ENCODE data around the gene ABHD17C.

The ABHD17C gene

GRCh38 chr15:80689716-80690115, 5.4 kb upstream of the ABHD17C start:
- no peak for DNase-seq (ENCODE audit: low spot score)

- no peak for DNase-seq (ENCODE audit: low spot score)
Measured at GRCh38 chr15:80691575-80691974, 3.5 kb upstream of the ABHD17C start.

- no peak for DNase-seq (ENCODE audit: low spot score)
Measured at GRCh38 chr15:80693682-80694610, 1.2 kb upstream of the ABHD17C start.

- DNase-seq (ENCODE audit: low spot score): peak; percentile 55
Measured at GRCh38 chr15:80694611-80695098, 455 bp upstream of the ABHD17C start.

GRCh38 chr15:80695911-80696661, 976 bp downstream of the ABHD17C start:
- DNase-seq (ENCODE audit: low spot score): peak; percentile 39

GRCh38 chr15:80697075-80697685, 2.1 kb downstream of the ABHD17C start:
- no peak for DNase-seq (ENCODE audit: low spot score)

- peak; percentile 10 for DNase-seq (ENCODE audit: low spot score)
Measured at GRCh38 chr15:80698676-80699075, 3.6 kb downstream of the ABHD17C start.

GRCh38 chr15:80699981-80700380, 4.9 kb downstream of the ABHD17C start:
- peak; percentile 6 for DNase-seq (ENCODE audit: low spot score)

- no peak for DNase-seq (ENCODE audit: low spot score)
Measured at GRCh38 chr15:80701676-80702311, 6.7 kb downstream of the ABHD17C start.

DNA sequence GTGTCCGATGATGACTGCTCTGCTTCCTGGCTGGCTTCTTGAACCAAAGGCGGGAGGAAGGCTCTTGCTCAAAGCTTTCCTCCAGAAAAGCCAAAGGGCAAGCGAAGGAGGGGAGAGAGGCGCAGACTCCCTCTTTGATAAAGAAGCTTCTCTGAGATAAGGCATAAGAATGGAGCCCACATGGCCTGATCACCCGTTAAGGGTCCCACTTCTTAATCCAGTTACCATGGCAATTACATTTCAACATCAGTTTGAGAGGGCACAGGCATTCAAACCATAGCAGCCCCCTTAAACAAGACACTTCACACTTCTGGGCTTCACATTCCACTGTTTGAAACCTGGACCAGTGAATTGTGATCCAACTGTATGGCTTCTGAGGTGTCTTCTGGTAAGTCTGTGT, 8.0 kb downstream of the ABHD17C start:
- DNase-seq (ENCODE audit: low spot score): no peak

DNA sequence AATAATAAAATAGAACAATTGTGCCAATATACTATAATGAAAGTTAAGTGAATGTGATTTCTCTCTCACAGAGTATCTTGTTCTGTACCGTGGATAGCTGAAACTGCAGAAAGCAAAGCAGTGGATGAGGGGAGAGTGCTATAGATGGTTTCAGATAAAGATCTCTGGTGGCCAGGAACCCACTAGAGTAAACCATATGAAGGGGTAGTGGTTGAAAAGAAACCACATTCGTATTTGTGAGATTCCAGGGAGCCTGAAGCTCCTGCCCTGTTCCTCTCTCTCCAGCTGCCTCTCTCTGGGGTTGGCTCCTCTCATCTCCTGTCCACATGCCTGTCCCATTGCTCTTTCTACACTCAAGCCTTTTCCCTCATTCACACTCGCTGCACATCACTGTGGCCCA, 8.9 kb downstream of the ABHD17C start:
- no peak for DNase-seq (ENCODE audit: low spot score)

DNA sequence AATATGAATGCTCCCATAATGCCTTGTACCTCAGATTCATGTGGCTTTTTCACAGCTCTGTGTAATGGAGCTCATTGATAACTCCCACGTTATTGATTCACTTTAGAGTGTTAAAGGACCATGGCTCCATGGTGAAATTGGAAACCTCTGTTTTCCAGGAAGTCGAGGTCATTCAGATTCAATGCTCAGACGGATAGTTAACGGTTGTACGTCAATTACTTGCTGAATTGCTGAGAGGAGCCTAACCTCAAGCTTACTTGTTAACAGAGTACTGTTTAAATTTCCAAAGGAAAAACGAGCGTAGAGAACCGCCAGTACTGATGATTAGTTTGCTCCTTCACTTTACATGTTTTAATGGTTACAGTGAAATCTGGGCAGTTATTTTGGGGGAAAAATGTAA, 11.1 kb downstream of the ABHD17C start:
- no peak for DNase-seq (ENCODE audit: low spot score)

GRCh38 chr15:80709542-80709941, 14.4 kb downstream of the ABHD17C start:
- no peak for DNase-seq (ENCODE audit: low spot score)

DNA sequence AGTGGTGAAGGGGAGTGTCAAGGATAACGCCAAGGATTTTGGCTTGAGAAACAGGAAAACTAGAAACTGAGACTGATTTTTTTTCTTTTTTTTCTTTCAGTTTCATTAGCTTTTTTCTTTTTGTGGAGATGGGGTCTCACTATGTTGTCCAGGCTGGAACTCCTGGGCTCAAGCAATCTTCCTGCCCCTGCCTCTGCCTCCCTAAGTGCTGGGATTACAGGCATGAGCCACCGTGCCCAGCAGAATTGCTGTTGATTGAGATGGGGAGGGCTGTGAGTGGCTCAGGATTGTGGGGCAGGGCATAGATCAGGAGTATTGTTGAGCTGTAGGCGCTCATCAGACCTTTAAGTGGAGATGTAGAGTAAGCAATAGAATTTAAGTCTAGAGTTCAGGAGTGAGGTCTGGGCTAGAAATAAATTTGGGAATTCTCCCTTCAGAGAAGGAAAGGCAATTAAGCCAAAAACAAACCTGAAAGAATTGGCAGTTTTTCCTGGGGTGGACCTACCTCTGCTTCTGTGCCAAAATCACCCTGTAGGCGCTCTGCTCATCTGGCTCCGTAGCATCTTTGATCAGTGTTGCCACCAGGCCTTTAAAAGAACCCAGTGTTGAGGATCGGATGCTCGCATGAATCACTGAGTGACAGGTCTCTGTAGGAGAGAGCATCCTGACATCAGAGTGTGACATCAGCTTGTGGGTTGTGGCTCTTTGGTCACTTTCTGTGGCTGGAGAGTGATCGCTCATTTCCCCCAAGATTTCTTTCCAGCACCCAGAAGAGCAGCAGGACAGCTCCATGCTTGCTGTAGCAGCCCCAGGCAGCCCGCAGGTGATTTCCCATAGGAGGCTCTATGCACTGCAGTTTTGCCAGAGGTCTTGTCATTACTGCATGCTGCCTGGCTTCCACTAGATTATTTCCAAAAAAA, 15.8 kb downstream of the ABHD17C start:
- DNase-seq (ENCODE audit: low spot score): no peak

DNA sequence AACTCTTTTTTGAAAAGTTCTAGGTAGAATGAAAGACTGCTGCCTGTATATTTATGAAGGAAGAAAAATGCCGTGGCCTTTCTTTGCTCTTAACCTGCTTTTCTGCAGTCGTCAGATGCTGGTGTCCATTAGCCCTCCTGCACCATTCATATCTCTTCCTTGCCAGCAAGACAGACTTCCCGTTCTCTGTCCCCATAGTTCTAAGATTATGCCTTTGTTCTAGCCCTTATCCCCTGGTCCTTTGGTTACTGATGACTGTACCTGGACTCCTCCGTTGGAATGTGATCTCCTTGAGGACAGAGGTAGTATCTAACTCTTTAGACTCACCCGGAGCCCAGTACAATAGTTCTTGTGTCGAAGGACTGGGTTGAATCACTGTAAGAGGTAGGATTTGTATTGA, 16.8 kb downstream of the ABHD17C start:
- no peak for DNase-seq (ENCODE audit: low spot score)

- no peak for DNase-seq (ENCODE audit: low spot score)
Measured at GRCh38 chr15:80712956-80713355, 17.8 kb downstream of the ABHD17C start.

DNA sequence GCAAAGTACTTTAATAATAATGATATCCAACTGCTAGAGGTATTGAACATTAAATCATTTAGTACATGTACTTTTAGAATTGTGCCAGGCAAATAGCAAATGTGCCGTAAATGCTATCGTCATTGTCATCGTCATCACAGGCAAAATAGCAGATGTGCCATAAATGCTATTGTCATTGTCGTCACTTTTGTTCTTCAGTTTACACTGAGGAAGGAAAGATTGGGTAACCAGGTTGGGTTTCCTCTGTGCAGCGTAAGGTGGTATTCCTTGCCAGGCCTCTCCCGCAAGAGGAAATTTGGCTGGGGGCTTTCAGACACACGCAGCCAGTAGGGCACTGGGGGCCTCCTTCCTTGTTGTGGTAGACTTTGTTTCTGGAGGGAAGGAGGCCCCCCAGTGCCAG, 26.4 kb downstream of the ABHD17C start:
- DNase-seq (ENCODE audit: low spot score): no peak

DNA sequence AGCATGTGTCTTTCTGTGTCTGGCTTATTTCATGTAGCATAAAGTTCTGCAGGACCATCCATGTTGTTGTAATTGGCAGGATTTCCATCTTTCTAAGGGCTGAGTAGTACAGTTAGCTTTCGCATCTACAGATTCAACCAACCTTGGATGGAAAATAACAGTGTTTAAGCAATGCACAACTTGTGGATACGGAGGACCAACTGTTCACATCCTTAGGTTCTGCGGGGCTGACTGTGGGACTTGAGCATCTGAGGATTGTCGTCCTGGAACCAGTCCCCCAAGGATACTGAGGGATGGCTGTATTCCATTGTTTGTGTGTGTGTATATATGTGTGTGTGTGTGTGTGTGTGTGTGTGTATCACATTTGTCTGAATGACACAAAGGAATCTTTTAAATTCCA, 27.7 kb downstream of the ABHD17C start:
- DNase-seq (ENCODE audit: low spot score): no peak

GRCh38 chr15:80727196-80727595, 32.1 kb downstream of the ABHD17C start:
- no peak for DNase-seq (ENCODE audit: low spot score)

DNA sequence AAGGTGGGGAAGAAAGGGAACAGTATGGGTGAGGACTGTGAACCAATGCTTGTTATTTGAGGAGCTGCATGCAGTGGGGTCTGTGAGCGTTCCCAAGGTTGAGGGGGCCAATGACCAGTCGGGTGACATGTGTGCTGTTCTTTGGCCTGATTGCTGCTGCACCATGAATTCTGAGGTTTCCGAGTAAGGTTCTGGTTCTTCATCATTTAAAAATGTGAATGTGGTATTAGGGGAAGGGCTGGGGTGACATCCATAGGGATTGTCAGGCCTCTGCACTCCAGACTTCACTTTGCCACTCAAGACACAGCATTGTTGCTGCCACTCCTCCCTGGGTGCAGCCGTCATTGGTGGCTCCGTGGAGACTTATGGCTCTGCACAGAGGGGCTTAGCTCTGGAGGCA, 32.5 kb downstream of the ABHD17C start:
- DNase-seq (ENCODE audit: low spot score): no peak

DNA sequence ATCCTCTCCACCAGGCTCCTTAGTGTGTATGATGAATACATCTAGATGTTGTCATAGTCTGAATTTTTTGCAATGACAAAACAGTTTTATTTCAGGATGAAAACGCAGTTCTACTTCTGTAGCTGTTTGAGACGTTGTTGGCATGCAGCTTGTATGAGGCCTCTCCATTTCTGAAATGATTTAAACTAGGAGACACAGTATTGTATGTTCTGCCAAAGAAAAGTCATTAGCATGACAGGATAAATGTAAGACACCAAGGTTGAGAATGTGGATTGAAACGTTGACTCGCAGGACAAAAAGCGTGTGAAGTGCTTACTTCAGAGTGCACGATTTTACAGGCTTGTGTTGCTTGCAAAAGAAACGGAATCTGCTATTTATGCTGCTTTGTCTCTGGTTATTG, 35.3 kb downstream of the ABHD17C start:
- DNase-seq (ENCODE audit: low spot score): no peak
